GM03348 (cell line): Measurements from ENCODE around the gene ART1.
"Not testable (repeated sequence)": the region's sequence is repeated elsewhere in the genome, so short reads cannot be mapped to it uniquely, and the experiment has no call there.

Experiments used
- DNase-seq: peaks from one replicate; pipeline ENCODE4 v3.0.0; 2012; ENCODE audit warnings: low spot score

Gene ART1

DNA sequence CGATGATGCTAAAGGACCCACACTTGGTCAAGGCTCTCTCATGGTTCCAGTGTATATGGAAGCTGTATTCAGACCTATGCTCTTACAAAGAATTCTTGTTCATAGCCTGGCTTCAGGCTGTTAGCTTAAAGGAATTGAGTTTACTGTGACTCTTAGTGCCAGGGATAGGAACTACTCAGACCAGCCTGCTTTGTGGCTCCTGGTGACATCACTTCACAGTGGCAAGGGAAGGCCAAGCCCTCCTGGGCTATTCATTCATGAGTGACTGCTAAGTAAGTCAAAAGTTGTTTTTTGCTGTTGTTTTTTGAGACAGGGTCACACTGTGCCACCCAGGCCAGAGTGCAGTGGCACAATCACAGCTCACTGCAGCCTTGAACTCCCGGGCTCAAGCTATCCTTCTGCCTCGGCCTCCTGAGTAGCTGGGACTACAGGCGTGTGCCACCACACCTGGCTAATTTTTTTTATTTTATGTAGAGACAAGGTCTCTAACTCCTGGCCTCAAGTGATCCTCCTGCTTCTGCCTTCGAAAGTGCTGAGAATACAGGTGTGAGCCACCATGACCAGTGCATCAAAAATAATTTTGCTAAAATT lies 12.8 kb upstream of the ART1 start:
- no peak for DNase-seq

GRCh38 chr11:3635641-3636375 lies 9.1 kb upstream of the ART1 start:
- no peak for DNase-seq

DNA sequence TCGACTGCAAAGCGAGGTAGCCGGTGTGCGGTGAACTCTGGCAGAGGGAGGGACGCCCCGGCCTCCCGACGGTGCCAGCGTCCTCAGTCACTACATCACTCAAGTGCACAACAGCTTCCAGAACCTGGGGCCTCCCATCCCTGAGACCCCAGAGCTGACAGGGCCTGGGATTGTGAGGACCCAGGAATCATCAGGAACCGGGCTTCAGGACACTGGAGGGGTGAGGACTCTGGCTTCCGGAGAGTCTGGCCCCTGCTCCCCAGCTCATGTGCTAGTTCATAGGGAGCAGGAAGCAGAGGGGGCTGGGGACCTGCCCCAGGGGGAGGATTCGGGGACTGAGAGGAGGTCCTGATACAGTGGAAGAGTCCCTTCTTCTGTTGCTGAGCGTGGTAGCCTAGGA lies 7.7 kb upstream of the ART1 start:
- no peak for DNase-seq

DNA sequence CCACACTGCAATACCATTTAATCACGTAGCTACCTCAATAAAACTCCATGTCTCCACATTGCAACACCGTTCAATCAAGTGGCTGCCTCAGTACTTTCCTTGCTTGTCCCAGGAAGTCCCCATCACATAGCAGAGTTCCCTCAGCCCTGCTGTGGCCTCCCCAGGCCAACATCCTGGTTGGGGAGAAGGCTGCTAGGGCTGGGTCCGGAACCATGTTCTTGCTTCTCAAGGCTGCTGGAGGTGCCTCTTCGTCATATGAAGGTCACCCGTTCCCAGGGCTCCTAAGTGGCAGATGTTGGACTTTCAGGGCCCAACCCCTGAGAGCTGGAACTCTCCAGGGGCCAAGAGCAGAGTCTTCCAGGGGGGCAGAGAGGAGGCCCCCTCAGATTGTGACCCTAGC lies 6.4 kb upstream of the ART1 start:
- DNase-seq, result no peak

- no peak for DNase-seq
Measured at GRCh38 chr11:3639841-3640240, 5.1 kb upstream of the ART1 start.

DNA sequence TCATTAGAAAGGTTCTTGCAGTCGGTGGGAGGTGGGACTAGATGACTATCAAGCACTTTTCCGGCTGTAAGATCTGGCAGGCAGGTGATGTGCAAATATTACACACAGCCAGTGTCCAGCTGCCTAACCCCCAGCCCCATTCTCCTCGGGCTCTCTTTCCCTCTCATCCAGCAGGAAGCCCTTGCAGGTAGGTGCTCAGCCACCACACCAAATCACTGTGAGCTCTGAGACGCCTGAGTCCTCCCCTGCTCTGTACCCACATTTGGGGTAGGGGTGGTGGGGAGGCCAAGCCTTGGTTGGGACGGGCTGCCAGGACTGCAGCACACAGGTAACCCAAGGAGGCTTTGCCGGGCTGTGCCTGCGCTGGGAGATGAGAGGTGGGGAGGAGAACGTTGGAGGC lies 3.7 kb upstream of the ART1 start:
- DNase-seq, result no peak

GRCh38 chr11:3641701-3642070 lies 3.2 kb upstream of the ART1 start, which contains the start of gene ART5:
TSS of gene ART5 (minus strand) at chr11:3641992. CDS start at chr11:3641862, 130 bp downstream.
- DNase-seq, result no peak

DNA sequence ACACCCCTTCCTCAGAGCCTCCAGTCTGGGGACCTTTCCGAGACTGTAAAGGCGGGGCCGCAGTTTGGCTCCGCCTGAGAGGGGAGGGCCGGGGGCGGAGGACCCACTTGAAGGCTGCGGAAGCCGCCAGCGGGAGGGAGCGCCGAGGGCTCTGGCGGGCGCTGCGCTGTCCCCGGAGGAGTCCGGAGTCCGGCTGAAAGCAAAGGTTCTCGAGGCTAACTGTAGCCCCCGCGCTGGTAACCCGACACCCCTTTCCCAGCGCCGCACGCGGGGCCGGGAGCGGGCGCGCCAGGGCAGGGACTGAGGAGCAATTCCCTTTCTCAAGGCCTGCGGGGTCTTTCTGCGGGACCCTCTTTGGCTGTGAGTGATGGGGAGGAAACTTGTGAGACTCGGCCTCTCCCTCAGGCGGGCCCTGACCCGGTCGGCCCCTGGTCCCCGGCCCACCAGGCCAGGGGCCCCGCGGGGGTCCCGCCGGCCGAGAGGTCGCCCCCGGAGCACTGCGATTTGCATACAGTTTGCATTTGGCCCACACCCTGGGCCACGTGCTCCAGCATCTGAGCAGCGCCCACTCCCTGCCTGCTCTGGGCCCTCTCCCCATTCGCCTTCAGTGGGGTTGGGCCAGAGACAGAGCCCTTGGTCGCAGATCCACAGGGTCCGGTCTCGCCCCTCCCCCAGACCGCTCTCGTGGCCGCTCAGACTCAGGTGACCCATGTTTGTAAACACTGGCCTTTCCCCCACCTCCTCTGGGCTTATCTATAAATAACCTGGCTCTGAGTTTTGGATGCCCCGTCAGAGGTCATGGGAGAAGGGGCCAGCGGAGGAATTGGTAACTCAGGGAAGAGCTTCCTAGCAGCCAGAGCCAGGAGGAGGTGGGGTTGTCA lies 2.6 kb upstream of the ART1 start:
- peak; percentile 91 for DNase-seq

DNA sequence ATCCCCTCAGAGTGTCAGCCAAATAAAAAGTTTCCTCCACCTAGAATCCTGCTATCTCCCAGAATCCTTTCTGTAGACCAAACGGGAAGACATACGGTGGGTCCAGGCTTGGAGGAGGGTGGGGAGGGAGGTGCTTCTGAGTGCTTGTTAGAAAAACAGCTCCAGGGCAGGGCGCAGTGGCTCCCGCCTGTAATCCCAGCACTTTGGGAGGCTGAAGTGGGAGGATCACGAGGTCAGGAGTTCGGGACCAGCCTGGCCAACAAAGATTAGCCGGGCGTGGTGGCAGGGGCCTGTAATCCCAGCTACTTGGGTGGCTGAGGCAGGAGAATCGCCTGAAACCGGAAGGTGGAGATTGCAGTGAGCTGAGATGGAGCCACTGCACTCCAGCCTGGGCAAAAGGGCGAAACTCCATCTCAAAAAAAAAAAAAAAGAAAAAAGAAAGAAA lies 1.8 kb upstream of the ART1 start:
- DNase-seq, result not testable (repeated sequence)

- DNase-seq, result no peak
Measured at GRCh38 chr11:3645552-3645951, 624 bp downstream of the ART1 start.

DNA sequence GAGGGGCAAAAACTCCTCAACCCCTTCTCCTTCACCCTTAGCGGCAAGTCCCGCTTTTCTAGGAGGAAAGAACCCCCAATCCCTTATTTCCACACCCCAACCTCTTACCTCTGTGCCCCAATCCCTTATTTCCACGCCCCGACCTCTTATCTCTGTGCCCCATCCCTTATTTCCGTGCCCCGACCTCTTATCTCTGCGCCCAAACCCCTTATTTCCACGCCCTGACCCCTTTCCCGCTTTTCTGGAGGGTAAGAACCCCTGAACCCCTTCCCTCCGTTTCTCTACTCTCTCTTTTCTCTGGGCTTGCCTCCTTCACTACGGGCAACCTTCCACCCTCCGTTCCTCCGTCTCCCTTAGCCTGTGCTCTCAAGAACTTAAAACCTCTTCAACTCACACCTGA lies 3.9 kb downstream of the ART1 start:
- not testable (repeated sequence) for DNase-seq

GRCh38 chr11:3649374-3649773 lies 4.4 kb downstream of the ART1 start:
- not testable (repeated sequence) for DNase-seq

GRCh38 chr11:3652514-3652913 lies 7.6 kb downstream of the ART1 start:
- not testable (repeated sequence) for DNase-seq

GRCh38 chr11:3655547-3655946 lies 10.6 kb downstream of the ART1 start:
- DNase-seq, result no peak

GRCh38 chr11:3657331-3657730 lies 12.4 kb downstream of the ART1 start:
- DNase-seq, result not testable (repeated sequence)

- DNase-seq, result no peak
Measured at GRCh38 chr11:3658252-3658651, 13.3 kb downstream of the ART1 start.

GRCh38 chr11:3659595-3660515 lies 14.9 kb downstream of the ART1 start:
- DNase-seq, result no peak

GRCh38 chr11:3660960-3661359 lies 16.0 kb downstream of the ART1 start:
- no peak for DNase-seq

- no peak for DNase-seq
Measured at GRCh38 chr11:3662856-3663255, 17.9 kb downstream of the ART1 start.

- DNase-seq, result no peak
Measured at GRCh38 chr11:3664032-3664630, 19.2 kb downstream of the ART1 start.

- DNase-seq, result no peak
Measured at GRCh38 chr11:3665336-3666022, 20.6 kb downstream of the ART1 start.
